A549 (cell line): ENCODE data around the gene TTLL3. TPM values are rescaled to one million over a fixed set of nuclear protein-coding genes. Genes with fewer than 3 reads are reported as not detected.

ENCODE experiments used
- ATAC-seq, 2 experiments: fragments of 200-7000 bp in 1 of 2; fragments of >200 bp in 1 of 2; cut with Nextera tagmentation in 1 of 2; cut with Tn5 transposase in 1 of 2; 3 replicates each; pipeline versions ENCODE4 v1.8.0 to v1.9.1; 2018 to 2020; ENCODE audit warnings: mild to moderate bottlenecking in 1 of 2, moderate library complexity in 1 of 2
- CTCF ChIA-PET: fragments of 300-600 bp; sonication (Branson Sonifier 250); formaldehyde crosslinking; extraction: SDS; loops from one replicate; lab custom pipeline; 2021; ENCODE audit warnings: antibody characterized with exemption, inconsistent platforms; lab: Yijun Ruan, JAX
- POLR2A ChIA-PET: fragments of 350-600 bp; formaldehyde crosslinking; extraction: SDS; loops from one replicate; lab custom pipeline; 2021; ENCODE audit warnings: antibody characterized with exemption, inconsistent platforms; lab: Yijun Ruan, JAX
- DNase-seq, 2 experiments: peaks; one replicate each; pipeline versions ENCODE4 v3.0.0 to v3.0.0-alpha.2; 2011 to 2016; ENCODE audit warnings: low read depth in 1 of 2, low spot score in 1 of 2
- FAIRE-seq: peaks from 2 replicates; lab custom pipeline; 2011; peaks lifted over from hg19 to GRCh38; lab: Jason Lieb, UNC
- H3K27ac ChIP-seq, 2 experiments: fragments of >200 bp; sonication (Bioruptor Twin); formaldehyde crosslinking; 3 replicates each; pipeline ENCODE4 v1.5.1; 2016 to 2017
- H3K4me1 ChIP-seq: fragments of >200 bp; sonication (Bioruptor Twin); formaldehyde crosslinking; 3 replicates; pipeline ENCODE4 v1.6.1; 2016
- H3K4me2 ChIP-seq: fragments of >200 bp; sonication (Bioruptor Twin); formaldehyde crosslinking; 3 replicates; pipeline ENCODE4 v1.6.1; 2016
- H3K4me3 ChIP-seq: fragments of >200 bp; sonication (Bioruptor Twin); formaldehyde crosslinking; 3 replicates; pipeline ENCODE4 v1.5.1; 2016
- H3K9me3 ChIP-seq: fragments of >200 bp; sonication (Bioruptor Twin); formaldehyde crosslinking; 3 replicates; pipeline ENCODE4 v1.6.1; 2016
- ATOH8 ChIP-seq: fragments of 250-450 bp; sonication (Bioruptor Pico); IDR thresholded peaks from 2 replicates; pipeline ENCODE4 v1.5.0; 2020; ENCODE audit warnings: low read depth, mild to moderate bottlenecking, moderate library complexity
- CEBPB ChIP-seq, 2 experiments: fragments of >200 bp in 1 of 2; sonication (Bioruptor Twin) in 1 of 2; formaldehyde crosslinking in 1 of 2; IDR thresholded peaks; 2 replicates each; pipeline ENCODE4 v1.6.1; 2012 to 2016
- CHD4 ChIP-seq: fragments of 200-600 bp; sonication (generic); IDR thresholded peaks from 2 replicates; pipeline ENCODE4 v1.6.1; 2016; ENCODE audit warnings: antibody characterized with exemption, mild to moderate bottlenecking, borderline replicate concordance
- CTCF ChIP-seq: fragments of >200 bp; sonication (Bioruptor Twin); formaldehyde crosslinking; IDR thresholded peaks from 3 replicates; pipeline ENCODE4 v1.5.1; 2016
- EHF ChIP-seq: fragments of 250-450 bp; sonication (Bioruptor Pico); IDR thresholded peaks from 2 replicates; pipeline ENCODE4 v1.5.0; 2020; ENCODE audit warnings: mild to moderate bottlenecking
- ESRRA ChIP-seq: fragments of 150-350 bp; IDR thresholded peaks from 2 replicates; pipeline ENCODE4 v1.6.1; 2014; ENCODE audit warnings: mild to moderate bottlenecking, low read length, borderline replicate concordance
- FOSL2 ChIP-seq, 2 experiments: fragments of 450-650 bp in 1 of 2; fragments of >200 bp in 1 of 2; sonication (Bioruptor Twin) in 1 of 2; formaldehyde crosslinking; IDR thresholded peaks; 2 replicates each; pipeline versions ENCODE4 v1.5.0 to v1.6.1; 2016 to 2020; ENCODE audit warnings: mild to moderate bottlenecking in 1 of 2, moderate library complexity in 1 of 2
- GATA3 ChIP-seq: IDR thresholded peaks from 2 replicates; pipeline ENCODE4 v1.6.1; 2012; ENCODE audit warnings: borderline replicate concordance
- HOXA7 ChIP-seq: fragments of 250-450 bp; sonication (Bioruptor Pico); IDR thresholded peaks from 2 replicates; pipeline ENCODE4 v1.5.0; 2020; ENCODE audit warnings: mild to moderate bottlenecking, moderate library complexity
- HOXB5 ChIP-seq: fragments of 250-450 bp; sonication (Bioruptor Pico); IDR thresholded peaks from 2 replicates; pipeline ENCODE4 v1.5.0; 2020; ENCODE audit warnings: mild to moderate bottlenecking, moderate library complexity
- MAFK ChIP-seq: fragments of 450-650 bp; IDR thresholded peaks from 2 replicates; pipeline ENCODE4 v1.6.1; 2014; ENCODE audit not compliant: partially characterized antibody
- MAX ChIP-seq: IDR thresholded peaks from 2 replicates; pipeline ENCODE4 v1.6.1; 2012
- NPAS2 ChIP-seq: fragments of 250-450 bp; sonication (Bioruptor Pico); IDR thresholded peaks from 2 replicates; pipeline ENCODE4 v1.8.0; 2022; ENCODE audit warnings: mild to moderate bottlenecking, moderate library complexity, borderline replicate concordance
- RARB ChIP-seq: fragments of 250-450 bp; sonication (Bioruptor Pico); IDR thresholded peaks from 2 replicates; pipeline ENCODE4 v1.8.0; 2021; ENCODE audit warnings: mild to moderate bottlenecking, moderate library complexity
- RCOR1 ChIP-seq: fragments of 150-350 bp; IDR thresholded peaks from 2 replicates; pipeline ENCODE4 v1.6.1; 2014; ENCODE audit warnings: antibody characterized with exemption, low read length, low read depth
- REST ChIP-seq: fragments of 200-600 bp; sonication (generic); IDR thresholded peaks from 2 replicates; pipeline ENCODE4 v1.6.1; 2016; ENCODE audit warnings: antibody characterized with exemption, mild to moderate bottlenecking, moderate library complexity
- SREBF2 ChIP-seq: fragments of 450-650 bp; IDR thresholded peaks from 2 replicates; pipeline ENCODE4 v1.6.1; 2014; ENCODE audit warnings: mild to moderate bottlenecking, moderate library complexity
- TFCP2L1 ChIP-seq: fragments of 250-450 bp; sonication (Bioruptor Pico); IDR thresholded peaks from 2 replicates; pipeline ENCODE4 v1.5.0; 2021; ENCODE audit warnings: mild to moderate bottlenecking
- ZNF302 ChIP-seq: fragments of 250-450 bp; sonication (Bioruptor Pico); IDR thresholded peaks from 2 replicates; pipeline ENCODE4 v1.9.0; 2021; ENCODE audit warnings: inconsistent platforms, mild to moderate bottlenecking, moderate library complexity
- ZSCAN20 ChIP-seq: fragments of 250-450 bp; sonication (Bioruptor Pico); IDR thresholded peaks from 2 replicates; pipeline ENCODE4 v1.8.0; 2022; ENCODE audit warnings: mild to moderate bottlenecking, moderate library complexity
- WGBS: methylation state at CpG from one replicate; pipeline ENCODE4 v1.1.6; 2017; ENCODE audit errors: missing lambda C conversion rate; 5-methylcytosine and 5-hydroxymethylcytosine counted together
- polyA plus RNA-seq, 4 experiments: library from polyadenylated mRNA; depleted of rRNA in 3 of 4; stranded (reverse); fragments of >200 nt; fragmentation: RNase III in 1 of 4; extraction: RNeasy Plus Mini Kit Qiagen cat#74134 plus additional on column Dnase treatment in 1 of 4; gene quantifications; 2 replicates in 3 of 4; 3 replicates in 1 of 4; pipeline ENCODE4 v1.2.3, GENCODE V29; 2011 to 2017

Gene TTLL3
- polyA plus RNA-seq, 2 of the 4 experiments (the other 2 are of a cell fraction), result 10.3 to 13.0 TPM

- no peak for ATAC-seq
Observed at GRCh38 chr3:9859530-9860025, 49.5 kb downstream of the TTLL3 start.

GRCh38 chr3:9861201-9861600, 51.1 kb downstream of the TTLL3 start:
- 95% methylated on average over 4 of the region's 4 CpGs for WGBS
- no peaks in the 10 kb centered on the region for H3K9me3 ChIP-seq
- H3K27ac ChIP-seq, result peak overlapping the region in 1 of 2 experiments; percentile 85; a peak in 2 of 6 replicates
- DNase-seq (no peak), FAIRE-seq (no peak), ATAC-seq (no peak)
- H3K4me2 ChIP-seq, result no peak overlapping the region
- CTCF ChIA-PET, result interaction anchor here (0.5 to 1.8 kb wide), 7 partner anchors 12 to 154 kb away, joined by 3 to 5 read pairs (median 3); partner anchors contain the start of gene IL17RE
- no peak overlapping the region for H3K4me3 ChIP-seq
- TF ChIP-seq ESRRA (no peak), ATOH8 (CRISPR knock-in tag) (no peak), EHF (CRISPR knock-in tag) (no peak), CEBPB (IDR thresholded peaks at IDR 0.05) (no peak), RARB (CRISPR knock-in tag) (no peak)
- TF ChIP-seq, all 56 proteins: peak for 0
- H3K4me1 ChIP-seq, result peaks cover 26% of the 10 kb centered on the region
- POLR2A ChIA-PET, result interaction anchor here (0.6 kb wide), 1 partner anchor 64 kb away, joined by 4 read pairs; no protein-coding TSS in a partner anchor

More at GRCh38 chr3:9859530-9860025, 49.5 kb downstream of the TTLL3 start:
- H3K27ac ChIP-seq, result no peak overlapping the region
- 72% methylated on average over 5 of the region's 12 CpGs for WGBS
- H3K4me3 ChIP-seq, result no peak overlapping the region
- DNase-seq, result no peak
- ChIA-PET CTCF (interaction anchor here (0.9 to 1.4 kb wide), 3 partner anchors 25 to 90 kb away, joined by 3 to 4 read pairs (median 4); partner anchors contain the start of gene CRELD1), POLR2A (no interaction called here)
- peaks cover 18% of the 10 kb centered on the region for H3K4me1 ChIP-seq
- no peaks in the 10 kb centered on the region for H3K9me3 ChIP-seq
- H3K4me2 ChIP-seq, result no peak overlapping the region
- FAIRE-seq, result no peak
- no peak for TF ChIP-seq HOXA7

- H3K4me3 ChIP-seq, result no peak overlapping the region
- no peak for TF ChIP-seq FOSL2 (IDR thresholded peaks at IDR 0.05)
- TF ChIP-seq FOSL2 (CRISPR knock-in tag; IDR thresholded peaks at IDR 0.05), result no peak
- TF ChIP-seq CTCF, result no peak
- TF ChIP-seq CHD4, result no peak
- no peak for TF ChIP-seq GATA3
- no peak for TF ChIP-seq MAFK
- TF ChIP-seq MAX, result no peak
- no peak for TF ChIP-seq HOXB5
- TF ChIP-seq REST, result no peak
- TF ChIP-seq NPAS2 (CRISPR knock-in tag), result no peak
- no peak for TF ChIP-seq ZNF302 (CRISPR knock-in tag)
- TF ChIP-seq ZSCAN20 (CRISPR knock-in tag), result no peak
- no peak for TF ChIP-seq SREBF2
- TF ChIP-seq RCOR1, result no peak
- no peak for TF ChIP-seq TFCP2L1 (CRISPR knock-in tag)
- TF ChIP-seq ESRRA, result no peak
- H3K4me1 ChIP-seq, result peaks cover 26% of the 10 kb centered on the region
- ATAC-seq (no peak), FAIRE-seq (no peak), DNase-seq (no peak)
- H3K9me3 ChIP-seq, result no peaks in the 10 kb centered on the region
- no peak overlapping the region for H3K4me2 ChIP-seq
- peak overlapping the region; percentile 72 to 85; a peak in 5 of 6 replicates for H3K27ac ChIP-seq
- ChIA-PET POLR2A (interaction anchor here (0.6 kb wide), 1 partner anchor 64 kb away, joined by 4 read pairs; no protein-coding TSS in a partner anchor), CTCF (interaction anchor here (0.5 to 1.8 kb wide), 5 partner anchors 13 to 155 kb away, joined by 3 to 5 read pairs (median 3); no protein-coding TSS in a partner anchor)
- WGBS, result 81% methylated on average over 5 of the region's 5 CpGs
Observed at GRCh38 chr3:9861626-9862130, 51.6 kb downstream of the TTLL3 start.
